PFSK-1 (cell line): Measurements from ENCODE around the gene SEPSECS.

Source experiments
- FOXP2 ChIP-seq: optimal IDR thresholded peaks from 2 replicates; pipeline ENCODE3; 2011; ENCODE audit warnings: borderline replicate concordance, control low read depth, inconsistent platforms; ENCODE audit not compliant: insufficient read depth; ENCODE audit errors: extremely low read length, extremely low read depth
- POLR2AphosphoS5 ChIP-seq: IDR thresholded peaks from 2 replicates; pipeline ENCODE4 v1.6.1; 2012; ENCODE audit warnings: low read depth, mild to moderate bottlenecking, control low read depth, low read length, moderate library complexity
- REST ChIP-seq, 2 experiments: IDR thresholded peaks; 2 replicates each; pipeline versions ENCODE4 v1.6.1 to v1.8.0; 2011 to 2012; ENCODE audit warnings: low read depth in 2 of 2, low read length in 2 of 2, control low read depth in 1 of 2, inconsistent platforms in 1 of 2, mild to moderate bottlenecking in 1 of 2, moderate library complexity in 1 of 2; ENCODE audit not compliant: insufficient read depth in 1 of 2
- SIN3A ChIP-seq: IDR thresholded peaks from 2 replicates; pipeline ENCODE4 v1.6.1; 2012; ENCODE audit warnings: mild to moderate bottlenecking, low read length, moderate library complexity, borderline replicate concordance; ENCODE audit not compliant: insufficient read depth
- TAF1 ChIP-seq: IDR thresholded peaks from 2 replicates; pipeline ENCODE4 v1.6.1; 2012; ENCODE audit warnings: low read length, control low read depth, borderline replicate concordance; ENCODE audit not compliant: insufficient read depth

SEPSECS gene

GRCh38 chr4:25100710-25101109 is 59.5 kb downstream of the SEPSECS start:
- TF ChIP-seq SIN3A: no peak
- TF ChIP-seq POLR2AphosphoS5: no peak

- no peak for TF ChIP-seq SIN3A
- no peak for TF ChIP-seq FOXP2
- no peak for TF ChIP-seq REST (IDR thresholded peaks at IDR 0.05; ENCODE audit: insufficient read depth in 1 of 2, low read depth in 2 of 2, low read length in 2 of 2)
- TF ChIP-seq POLR2AphosphoS5: no peak
- no peak for TF ChIP-seq TAF1
Observed at GRCh38 chr4:25100021-25100555, 60.2 kb downstream of the SEPSECS start.

GRCh38 chr4:25098964-25099891 is 61.0 kb downstream of the SEPSECS start:
- TF ChIP-seq REST (IDR thresholded peaks at IDR 0.05; ENCODE audit: insufficient read depth in 1 of 2, low read depth in 2 of 2, low read length in 2 of 2): no peak
- no peak for TF ChIP-seq POLR2AphosphoS5
- peak; percentile 23; the same call in 1 of the 2 replicates for TF ChIP-seq SIN3A

GRCh38 chr4:25096981-25097443 is 63.2 kb downstream of the SEPSECS start:
- TF ChIP-seq REST (IDR thresholded peaks at IDR 0.05; ENCODE audit: insufficient read depth in 1 of 2, low read depth in 2 of 2, low read length in 2 of 2) (no peak), POLR2AphosphoS5 (no peak), SIN3A (no peak), TAF1 (no peak), FOXP2 (no peak)

GRCh38 chr4:25096251-25096980 is 63.8 kb downstream of the SEPSECS start:
- no peak for TF ChIP-seq FOXP2
- TF ChIP-seq POLR2AphosphoS5: no peak
- TF ChIP-seq REST (IDR thresholded peaks at IDR 0.05; ENCODE audit: insufficient read depth in 1 of 2, low read depth in 2 of 2, low read length in 2 of 2): no peak
- TF ChIP-seq TAF1: no peak
- TF ChIP-seq SIN3A: no peak
